ENCODE data around the gene SLC10A1. TPM values are rescaled to one million over a fixed set of nuclear protein-coding genes. Genes with fewer than 3 reads are reported as not detected.

The SLC10A1 gene
- total RNA-seq, 1 experiment from 2014 or later, result not detected

- Histone ChIP-seq H3K27me3 (ENCODE audit: insufficient read depth, low read length) (no peaks in the 10 kb centered on the region), H3K4me1 (ENCODE audit: control insufficient read depth in 1 of 2, insufficient read depth in 2 of 2, low read length in 2 of 2) (peaks cover 3 to 12% of the 10 kb centered on the region in 2 experiments; a peak in 3 of 4 replicates), H3K4me3 (replicated peaks in 1 of 2; ENCODE audit: low read depth in 1 of 2, low read length in 2 of 2) (no peak overlapping the region), H3K36me3 (ENCODE audit: control insufficient read depth in 1 of 2, insufficient read depth in 2 of 2, low read length in 2 of 2) (peaks cover 68 to 71% of the 10 kb centered on the region in 2 experiments), H3K27ac (ENCODE audit: low read depth, low read length) (no peak overlapping the region), H3K79me2 (ENCODE audit: insufficient read depth, low read length) (peaks cover 69% of the 10 kb centered on the region), H3K4me2 (ENCODE audit: low read length) (no peak overlapping the region), H4K20me1 (ENCODE audit: insufficient read depth) (peaks cover 30% of the 10 kb centered on the region; the same call in 1 of the 2 replicates), H3K9me2 (ENCODE audit: insufficient read depth) (no peaks in the 10 kb centered on the region), H3K9me3 (ENCODE audit: control insufficient read depth in 1 of 2, insufficient read depth in 1 of 2, low read depth in 1 of 2, low read length in 2 of 2) (no peaks in the 10 kb centered on the region), H2AFZ (ENCODE audit: low read depth, low read length, poor library complexity, severe bottlenecking) (no peak overlapping the region), H3K9ac (ENCODE audit: low read length) (no peak overlapping the region)
- CTCF ChIA-PET, result no interaction called here
- POLR2A ChIA-PET, result interaction anchor here (0.9 kb wide), 1 partner anchor 8 kb away, joined by 3 read pairs; no protein-coding TSS in a partner anchor
- intact Hi-C loops (cut with micrococcal nuclease), result no loop called here
- RAD21 ChIA-PET (ENCODE audit: low non-redundant PET in 1 of 2, low total read pairs in 2 of 2, uncharacterized antibody in 2 of 2, unreplicated experiment in 2 of 2), result no interaction called here
- DNase-seq (ENCODE audit: low read depth, low spot score) (no peak), ATAC-seq (no peak)
- BruUV-seq (replicated peaks), result no TSS peak
- no peak for TF ChIP-seq ZNF274 (IDR thresholded peaks at IDR 0.05; ENCODE audit: low read depth, low read length)
- TF ChIP-seq, protein P1, sequence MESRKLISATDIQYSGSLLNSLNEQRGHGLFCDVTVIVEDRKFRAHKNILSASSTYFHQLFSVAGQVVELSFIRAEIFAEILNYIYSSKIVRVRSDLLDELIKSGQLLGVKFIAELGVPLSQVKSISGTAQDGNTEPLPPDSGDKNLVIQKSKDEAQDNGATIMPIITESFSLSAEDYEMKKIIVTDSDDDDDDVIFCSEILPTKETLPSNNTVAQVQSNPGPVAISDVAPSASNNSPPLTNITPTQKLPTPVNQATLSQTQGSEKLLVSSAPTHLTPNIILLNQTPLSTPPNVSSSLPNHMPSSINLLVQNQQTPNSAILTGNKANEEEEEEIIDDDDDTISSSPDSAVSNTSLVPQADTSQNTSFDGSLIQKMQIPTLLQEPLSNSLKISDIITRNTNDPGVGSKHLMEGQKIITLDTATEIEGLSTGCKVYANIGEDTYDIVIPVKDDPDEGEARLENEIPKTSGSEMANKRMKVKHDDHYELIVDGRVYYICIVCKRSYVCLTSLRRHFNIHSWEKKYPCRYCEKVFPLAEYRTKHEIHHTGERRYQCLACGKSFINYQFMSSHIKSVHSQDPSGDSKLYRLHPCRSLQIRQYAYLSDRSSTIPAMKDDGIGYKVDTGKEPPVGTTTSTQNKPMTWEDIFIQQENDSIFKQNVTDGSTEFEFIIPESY (IDR thresholded peaks at IDR 0.05; ENCODE audit: extremely low read depth, insufficient replicate concordance, low read length), result no peak
- TF ChIP-seq EZH2 (IDR thresholded peaks at IDR 0.05), result no peak
- no peak for TF ChIP-seq ELF1 (IDR thresholded peaks at IDR 0.05; ENCODE audit: borderline replicate concordance, low read depth)
- no peak for TF ChIP-seq ZFX (IDR thresholded peaks at IDR 0.05)
Measured at GRCh38 chr14:69771136-69771535, 25.9 kb downstream of the SLC10A1 start.

- Histone ChIP-seq H3K27ac (ENCODE audit: low read depth, low read length) (no peak overlapping the region), H3K4me3 (replicated peaks in 1 of 2; ENCODE audit: low read depth in 1 of 2, low read length in 2 of 2) (no peak overlapping the region), H2AFZ (ENCODE audit: low read depth, low read length, poor library complexity, severe bottlenecking) (no peak overlapping the region), H3K27me3 (ENCODE audit: insufficient read depth, low read length) (no peaks in the 10 kb centered on the region), H3K36me3 (ENCODE audit: control insufficient read depth in 1 of 2, insufficient read depth in 2 of 2, low read length in 2 of 2) (peaks cover 65 to 69% of the 10 kb centered on the region in 2 experiments), H4K20me1 (ENCODE audit: insufficient read depth) (peaks cover 30% of the 10 kb centered on the region; the same call in 1 of the 2 replicates), H3K79me2 (ENCODE audit: insufficient read depth, low read length) (peaks cover 66% of the 10 kb centered on the region), H3K9ac (ENCODE audit: low read length) (no peak overlapping the region), H3K4me1 (ENCODE audit: control insufficient read depth in 1 of 2, insufficient read depth in 2 of 2, low read length in 2 of 2) (peaks cover 3 to 12% of the 10 kb centered on the region in 2 experiments; a peak in 3 of 4 replicates), H3K9me2 (ENCODE audit: insufficient read depth) (no peaks in the 10 kb centered on the region), H3K9me3 (ENCODE audit: control insufficient read depth in 1 of 2, insufficient read depth in 1 of 2, low read depth in 1 of 2, low read length in 2 of 2) (no peaks in the 10 kb centered on the region), H3K4me2 (ENCODE audit: low read length) (no peak overlapping the region)
- DNase-seq (ENCODE audit: low read depth, low spot score), result no peak
- ATAC-seq, result no peak
- ChIA-PET RAD21 (ENCODE audit: low non-redundant PET in 1 of 2, low total read pairs in 2 of 2, uncharacterized antibody in 2 of 2, unreplicated experiment in 2 of 2) (no interaction called here), POLR2A (no interaction called here), CTCF (no interaction called here)
- BruUV-seq (replicated peaks), result no TSS peak
- intact Hi-C loops (cut with micrococcal nuclease), result no loop called here
- no peak for TF ChIP-seq YY1 (IDR thresholded peaks at IDR 0.05; ENCODE audit: extremely low read depth, insufficient replicate concordance, low read depth, low read length)
- TF ChIP-seq CTCF (IDR thresholded peaks at IDR 0.05 in 2 of 3, conservative IDR thresholded peaks at IDR 0.05 in 1 of 3; ENCODE audit: borderline replicate concordance in 1 of 3, insufficient read depth in 1 of 3, low read depth in 2 of 3, low read length in 2 of 3), result no peak
- TF ChIP-seq EZH2phosphoT487 (IDR thresholded peaks at IDR 0.05; ENCODE audit: borderline replicate concordance), result no peak
- no peak for TF ChIP-seq POLR2AphosphoS5 (IDR thresholded peaks at IDR 0.05; ENCODE audit: low read depth, low read length)
- TF ChIP-seq RAD21 (IDR thresholded peaks at IDR 0.05; ENCODE audit: low read depth), result no peak
- no peak for TF ChIP-seq SP1 (IDR thresholded peaks at IDR 0.05; ENCODE audit: low read depth)
- no peak for TF ChIP-seq SIN3A (IDR thresholded peaks at IDR 0.05; ENCODE audit: low read depth)
Measured at GRCh38 chr14:69770559-69770958, 26.5 kb downstream of the SLC10A1 start.

All from HCT116 (cell line).